Testis (tissue), 3 donors: ENCODE data around the gene LACTB. TPM values are rescaled to one million over a fixed set of nuclear protein-coding genes. Genes with fewer than 3 reads are reported as not detected.

Experiments used
- DNase-seq: peaks from one replicate; pipeline ENCODE4 v3.0.0-alpha.2; 2019
- H3K27ac ChIP-seq, 2 donors: fragments of 200-600 bp; sonication (generic); one replicate each; pipeline ENCODE4 v1.5.1; 2019
- H3K27me3 ChIP-seq: fragments of 200-600 bp; sonication (generic); one replicate; pipeline ENCODE4 v1.5.1; 2019
- H3K36me3 ChIP-seq: fragments of 200-600 bp; sonication (generic); one replicate; pipeline ENCODE4 v1.5.1; 2017; ENCODE audit warnings: low read depth; ENCODE audit errors: missing control alignments
- H3K4me1 ChIP-seq: fragments of 200-600 bp; sonication (generic); one replicate; pipeline ENCODE4 v1.5.1; 2019
- H3K4me3 ChIP-seq, 2 donors: fragments of 200-600 bp; sonication (generic); one replicate each; pipeline ENCODE4 v1.5.1; 2017 to 2019
- H3K9me3 ChIP-seq: fragments of 200-600 bp; sonication (generic); one replicate; pipeline ENCODE4 v1.5.1; 2017
- POLR2A ChIP-seq: fragments of 450-650 bp; IDR thresholded peaks from one replicate; pipeline ENCODE4 v1.6.1; 2017; ENCODE audit warnings: antibody characterized with exemption, mild to moderate bottlenecking, moderate library complexity
- WGBS, 2 donors: methylation state at CpG; one replicate each; pipeline ENCODE4 v1.1.5; 2018; 5-methylcytosine and 5-hydroxymethylcytosine counted together
- intact Hi-C: fragments of 100-400 bp; cut with DNase I; formaldehyde crosslinking; loops from one replicate; pipeline ENCODE4 v1.15.1; 2023; ENCODE audit warnings: low total_unique reads
- polyA plus RNA-seq: library from polyadenylated mRNA; stranded (reverse); fragments of 350-450 nt; fragmentation: Illumina TruSeq; extraction: RNeasy Lipid Tissue Mini Kit (QIAGEN cat#74804); gene quantifications from one replicate; pipeline ENCODE4 v1.2.3, GENCODE V29; 2014; ENCODE audit warnings: low read depth, low replicate concordance; ENCODE audit not compliant: insufficient read depth
- total RNA-seq, 2 donors: library from RNA; depleted of rRNA; stranded (reverse); fragments of >200 nt; gene quantifications; one replicate each; pipeline ENCODE4 v1.2.3, GENCODE V29; 2016
- TF ChIP-seq, protein P1 (sequence below), 3 experiments: fragments of 450-650 bp in 2 of 3; fragments of 200-600 bp in 1 of 3; sonication (generic) in 1 of 3; IDR thresholded peaks; one replicate each; pipeline ENCODE4 v1.5.1; 2016 to 2019; ENCODE audit warnings: antibody characterized with exemption in 3 of 3, mild to moderate bottlenecking in 2 of 3, moderate library complexity in 1 of 3

The LACTB gene
- total and polyA plus RNA-seq, 3 donors from 2014 or later: 8.9 to 24.7 (median 17.1) TPM

DNA sequence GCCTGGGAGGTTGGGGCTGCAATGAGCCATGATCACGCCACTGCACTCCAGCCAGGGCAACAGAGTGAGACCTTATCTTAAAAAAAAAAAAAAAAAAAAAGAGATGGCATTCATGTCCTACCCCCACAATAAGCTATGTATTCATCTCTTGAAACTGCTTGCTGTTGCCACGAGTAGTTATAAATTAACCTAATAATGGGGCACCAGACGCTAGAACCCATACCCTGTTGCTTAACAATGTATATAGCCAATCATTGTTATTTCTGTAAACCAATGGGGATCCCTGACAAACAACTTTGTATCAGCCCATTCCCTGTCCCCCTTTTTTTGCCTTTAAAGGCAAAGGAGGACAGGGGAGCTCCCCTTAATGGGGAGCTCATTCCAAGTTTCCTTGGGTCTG is 2.8 kb upstream of the LACTB start:
- intact Hi-C loops: no loop called here

DNA sequence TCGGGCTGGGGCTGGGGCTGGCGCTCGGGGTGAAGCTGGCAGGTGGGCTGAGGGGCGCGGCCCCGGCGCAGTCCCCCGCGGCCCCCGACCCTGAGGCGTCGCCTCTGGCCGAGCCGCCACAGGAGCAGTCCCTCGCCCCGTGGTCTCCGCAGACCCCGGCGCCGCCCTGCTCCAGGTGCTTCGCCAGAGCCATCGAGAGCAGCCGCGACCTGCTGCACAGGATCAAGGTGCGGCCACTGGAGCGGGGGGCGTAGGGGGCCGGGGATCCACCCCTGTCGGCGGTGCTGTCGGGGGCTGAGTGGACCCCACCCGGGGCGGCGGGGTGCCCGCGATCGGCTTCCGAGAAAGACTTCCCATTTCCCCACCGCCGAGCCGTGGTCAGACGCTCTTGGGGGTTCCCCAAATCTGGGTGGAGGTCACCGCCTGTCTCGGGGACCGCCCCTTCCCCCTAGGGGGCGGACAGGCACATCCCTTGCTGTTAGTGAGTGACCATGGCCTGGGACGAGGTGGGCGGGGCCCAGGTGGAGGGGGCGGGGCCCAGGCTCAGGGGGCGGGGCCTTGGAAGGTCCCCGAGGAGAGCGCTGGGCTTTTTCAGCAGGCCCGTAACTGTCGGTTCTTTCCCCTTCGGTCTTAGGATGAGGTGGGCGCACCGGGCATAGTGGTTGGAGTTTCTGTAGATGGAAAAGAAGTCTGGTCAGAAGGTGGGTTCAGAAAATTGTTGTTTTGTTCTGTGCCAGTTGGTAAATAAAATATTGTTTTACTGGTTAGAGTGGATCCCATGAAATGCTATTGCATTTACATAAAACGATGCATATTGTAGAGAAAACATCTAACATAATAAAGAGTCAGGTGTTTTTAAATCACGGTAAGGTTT is 578 bp downstream of the LACTB start:
- peak overlapping the region; percentile 81 to 93 for H3K27ac ChIP-seq

More for the DNA sequence above, 2.8 kb upstream of the LACTB start:
- no peaks in the 10 kb centered on the region for H3K9me3 ChIP-seq
- 79 to 83% methylated on average over 3 of the region's 3 CpGs for WGBS, 2 donors
- no peak overlapping the region for H3K4me3 ChIP-seq
- DNase-seq: no peak
- TF ChIP-seq, protein P1, sequence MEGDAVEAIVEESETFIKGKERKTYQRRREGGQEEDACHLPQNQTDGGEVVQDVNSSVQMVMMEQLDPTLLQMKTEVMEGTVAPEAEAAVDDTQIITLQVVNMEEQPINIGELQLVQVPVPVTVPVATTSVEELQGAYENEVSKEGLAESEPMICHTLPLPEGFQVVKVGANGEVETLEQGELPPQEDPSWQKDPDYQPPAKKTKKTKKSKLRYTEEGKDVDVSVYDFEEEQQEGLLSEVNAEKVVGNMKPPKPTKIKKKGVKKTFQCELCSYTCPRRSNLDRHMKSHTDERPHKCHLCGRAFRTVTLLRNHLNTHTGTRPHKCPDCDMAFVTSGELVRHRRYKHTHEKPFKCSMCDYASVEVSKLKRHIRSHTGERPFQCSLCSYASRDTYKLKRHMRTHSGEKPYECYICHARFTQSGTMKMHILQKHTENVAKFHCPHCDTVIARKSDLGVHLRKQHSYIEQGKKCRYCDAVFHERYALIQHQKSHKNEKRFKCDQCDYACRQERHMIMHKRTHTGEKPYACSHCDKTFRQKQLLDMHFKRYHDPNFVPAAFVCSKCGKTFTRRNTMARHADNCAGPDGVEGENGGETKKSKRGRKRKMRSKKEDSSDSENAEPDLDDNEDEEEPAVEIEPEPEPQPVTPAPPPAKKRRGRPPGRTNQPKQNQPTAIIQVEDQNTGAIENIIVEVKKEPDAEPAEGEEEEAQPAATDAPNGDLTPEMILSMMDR (IDR thresholded peaks at IDR 0.05): no peak
- TF ChIP-seq POLR2A: no peak
- no peaks in the 10 kb centered on the region for H3K4me1 ChIP-seq
- no peak overlapping the region for H3K27ac ChIP-seq
- no peaks in the 10 kb centered on the region for H3K27me3 ChIP-seq
- no peaks in the 10 kb centered on the region for H3K36me3 ChIP-seq

DNA sequence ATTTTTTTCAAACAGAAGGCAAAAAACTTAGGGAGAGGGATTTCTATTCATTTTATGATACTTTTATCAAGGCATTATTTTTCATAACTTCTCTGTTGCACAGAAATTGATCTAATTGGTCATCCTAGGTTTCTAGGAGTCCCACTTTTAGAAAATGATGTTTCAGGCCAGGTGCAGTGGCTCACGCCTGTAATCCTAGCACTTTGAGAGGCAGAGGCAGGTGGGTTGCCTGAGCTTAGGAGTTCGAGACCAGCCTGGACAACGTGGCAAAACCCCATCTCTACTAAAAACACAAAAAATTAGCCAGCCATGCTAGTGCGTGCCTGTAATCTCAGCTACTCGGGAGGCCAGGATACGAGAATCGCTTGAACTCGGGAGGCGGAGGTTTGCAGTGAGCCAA is 2.8 kb downstream of the LACTB start:
- Histone ChIP-seq H3K4me3 (no peak overlapping the region), H3K27me3 (no peaks in the 10 kb centered on the region), H3K9me3 (no peaks in the 10 kb centered on the region), H3K36me3 (no peaks in the 10 kb centered on the region), H3K27ac (no peak overlapping the region), H3K4me1 (no peaks in the 10 kb centered on the region)
- no peak for TF ChIP-seq POLR2A
- TF ChIP-seq, protein P1 (IDR thresholded peaks at IDR 0.05): no peak
- whole genome bisulfite sequencing, 2 donors: 74% methylated on average over 9 of the region's 9 CpGs
- intact Hi-C loops: no loop called here
- DNase-seq: no peak

More for the DNA sequence above, 578 bp downstream of the LACTB start:
- intact Hi-C loops: no loop called here
- DNase-seq: peak; percentile 87
- TF ChIP-seq POLR2A: no peak
- H3K9me3 ChIP-seq: no peaks in the 10 kb centered on the region
- H3K36me3 ChIP-seq: no peaks in the 10 kb centered on the region
- H3K4me1 ChIP-seq: no peaks in the 10 kb centered on the region
- 1 to 3% methylated on average over 12 to 46 of the region's 59 CpGs for WGBS, 2 donors
- H3K4me3 ChIP-seq: peak overlapping the region; percentile 73 to 99
- no peaks in the 10 kb centered on the region for H3K27me3 ChIP-seq

DNA sequence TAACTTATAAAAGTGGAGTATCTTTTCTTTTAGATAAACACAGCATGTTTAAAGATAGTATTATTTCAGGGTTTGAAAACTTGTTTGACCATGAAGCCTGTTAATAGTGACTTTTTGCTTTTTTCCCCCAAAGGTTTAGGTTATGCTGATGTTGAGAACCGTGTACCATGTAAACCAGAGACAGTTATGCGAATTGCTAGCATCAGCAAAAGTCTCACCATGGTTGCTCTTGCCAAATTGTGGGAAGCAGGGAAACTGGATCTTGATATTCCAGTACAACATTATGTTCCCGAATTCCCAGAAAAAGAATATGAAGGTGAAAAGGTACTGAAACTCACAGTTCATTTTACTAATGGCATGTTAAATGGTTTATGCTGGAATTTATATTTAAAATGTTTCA is 5.1 kb downstream of the LACTB start:
- H3K27ac ChIP-seq: peak overlapping the region in 1 of 2 donors; percentile 2
- no peaks in the 10 kb centered on the region for H3K9me3 ChIP-seq
- H3K36me3 ChIP-seq: no peaks in the 10 kb centered on the region
- 65% methylated on average over 3 of the region's 3 CpGs for WGBS, 2 donors
- H3K4me3 ChIP-seq: no peak overlapping the region
- TF ChIP-seq, protein P1 (IDR thresholded peaks at IDR 0.05): no peak
- no peak for TF ChIP-seq POLR2A
- H3K4me1 ChIP-seq: no peaks in the 10 kb centered on the region
- H3K27me3 ChIP-seq: no peaks in the 10 kb centered on the region
- no peak for DNase-seq
- intact Hi-C loops: no loop called here

DNA sequence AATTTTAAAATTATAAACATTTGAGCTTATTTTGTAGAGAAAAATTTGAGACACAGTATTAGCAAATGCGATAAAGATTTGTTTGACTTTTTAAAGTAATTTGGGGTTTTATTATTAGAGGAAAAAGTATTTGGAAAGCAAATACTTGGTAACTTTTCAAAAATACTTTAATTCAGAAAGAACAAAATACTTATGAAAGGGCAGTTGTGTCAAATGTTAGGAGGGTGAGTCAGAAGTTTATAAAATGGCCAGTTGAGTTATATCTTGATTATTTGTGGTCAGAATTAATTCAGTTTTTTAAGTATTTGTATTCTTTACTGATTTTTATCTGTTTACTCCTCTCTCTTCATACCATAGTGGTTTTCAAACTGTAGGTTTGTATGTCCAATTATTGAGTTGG is 12.1 kb downstream of the LACTB start:
- Histone ChIP-seq H3K4me3 (no peak overlapping the region), H3K36me3 (no peaks in the 10 kb centered on the region), H3K27me3 (no peaks in the 10 kb centered on the region), H3K27ac (no peak overlapping the region), H3K9me3 (no peaks in the 10 kb centered on the region), H3K4me1 (peaks cover 4% of the 10 kb centered on the region)
- intact Hi-C loops: no loop called here
- WGBS, 2 donors: 54 to 60% methylated on average over 1 of the region's 1 CpG
- no peak for DNase-seq
- TF ChIP-seq, protein P1 (IDR thresholded peaks at IDR 0.05): no peak
- no peak for TF ChIP-seq POLR2A
